Measurements from ENCODE around the gene CCDC187.

GRCh38 chr9:136202454-136203407 is 101.2 kb downstream of the CCDC187 start:
- TF ChIP-seq CTCF (IDR thresholded peaks at IDR 0.05; ENCODE audit: low read depth, low read length, poor library complexity, severe bottlenecking) (no peak), EZH2phosphoT487 (IDR thresholded peaks at IDR 0.05; ENCODE audit: borderline replicate concordance, low read length) (no peak)
